Cardiac muscle cell (in vitro differentiated cells and primary cell): ENCODE data around the gene TET1. TPM values are rescaled to one million over a fixed set of nuclear protein-coding genes. Genes with fewer than 3 reads are reported as not detected.

ENCODE experiments used
- DNase-seq, 2 donors: peaks; one replicate each; pipeline versions ENCODE4 v3.0.0 to v3.0.0-alpha.2; 2010 to 2017; ENCODE audit warnings: low read depth in 1 of 2, low spot score in 1 of 2
- H3K27ac ChIP-seq: fragments of 200-600 bp; sonication (generic); 2 replicates; pipeline ENCODE4 v1.5.1; 2016
- H3K27me3 ChIP-seq: fragments of 200-600 bp; sonication (generic); 2 replicates; pipeline ENCODE4 v1.6.0; 2016; ENCODE audit warnings: control low read depth
- H3K36me3 ChIP-seq: fragments of 200-600 bp; sonication (generic); 2 replicates; pipeline ENCODE4 v1.5.1; 2016; ENCODE audit warnings: control low read depth
- H3K4me1 ChIP-seq: fragments of 200-600 bp; sonication (generic); 2 replicates; pipeline ENCODE4 v1.8.1; 2017; ENCODE audit warnings: low read depth, mild to moderate bottlenecking, mixed run types
- H3K4me3 ChIP-seq: fragments of 200-600 bp; sonication (generic); 2 replicates; pipeline ENCODE4 v1.5.1; 2016; ENCODE audit warnings: mild to moderate bottlenecking
- H3K9me3 ChIP-seq: fragments of 200-600 bp; sonication (generic); 2 replicates; pipeline ENCODE4 v1.5.1; 2017; ENCODE audit warnings: low read depth, mild to moderate bottlenecking, control low read depth
- CTCF ChIP-seq: IDR thresholded peaks from 2 replicates; pipeline ENCODE4 v1.5.1; 2012; ENCODE audit warnings: low read depth, mild to moderate bottlenecking, low read length
- polyA plus RNA-seq: library from polyadenylated mRNA; unstranded; fragments of >200 nt; fragmentation: Nextera tagmentation; extraction: Ambion mirVana; gene quantifications from 2 replicates; pipeline ENCODE4 v1.2.1, GENCODE V29; 2016
- total RNA-seq: library from RNA; depleted of rRNA; stranded (reverse); fragments of >200 nt; gene quantifications from 2 replicates; pipeline ENCODE4 v1.2.3, GENCODE V29; 2016

The TET1 gene
- total and polyA plus RNA-seq, 2 experiments from 2014 or later = 10.9 to 34.8 TPM

- H3K27ac ChIP-seq = no peak overlapping the region
- no peaks in the 10 kb centered on the region for H3K27me3 ChIP-seq
Observed at GRCh38 chr10:68668231-68668630, 108.1 kb downstream of the TET1 start.

GRCh38 chr10:68668972-68669371 lies 108.8 kb downstream of the TET1 start:
- DNase-seq = no peak
- no peak overlapping the region for H3K27ac ChIP-seq
- H3K36me3 ChIP-seq = peaks cover 49% of the 10 kb centered on the region
- H3K4me3 ChIP-seq = no peak overlapping the region
- no peaks in the 10 kb centered on the region for H3K27me3 ChIP-seq
- no peaks in the 10 kb centered on the region for H3K4me1 ChIP-seq
- H3K9me3 ChIP-seq = no peaks in the 10 kb centered on the region
- TF ChIP-seq CTCF = no peak

More at GRCh38 chr10:68668231-68668630, 108.1 kb downstream of the TET1 start:
- Histone ChIP-seq H3K36me3 (peaks cover 52% of the 10 kb centered on the region), H3K9me3 (no peaks in the 10 kb centered on the region), H3K4me1 (no peaks in the 10 kb centered on the region), H3K4me3 (no peak overlapping the region)
- no peak for TF ChIP-seq CTCF
- no peak for DNase-seq

- H3K9me3 ChIP-seq = no peaks in the 10 kb centered on the region
- no peaks in the 10 kb centered on the region for H3K4me1 ChIP-seq
- DNase-seq = no peak
- H3K27me3 ChIP-seq = no peaks in the 10 kb centered on the region
- H3K27ac ChIP-seq = no peak overlapping the region
- no peak for TF ChIP-seq CTCF
- H3K36me3 ChIP-seq = peaks cover 71% of the 10 kb centered on the region
- H3K4me3 ChIP-seq = no peak overlapping the region
Observed at GRCh38 chr10:68684413-68684812, 124.3 kb downstream of the TET1 start.

GRCh38 chr10:68696018-68696417 lies 135.9 kb downstream of the TET1 start:
- Histone ChIP-seq H3K36me3 (peaks cover 28% of the 10 kb centered on the region), H3K27me3 (no peaks in the 10 kb centered on the region), H3K4me1 (no peaks in the 10 kb centered on the region), H3K4me3 (no peak overlapping the region), H3K9me3 (no peaks in the 10 kb centered on the region), H3K27ac (no peak overlapping the region)
- no peak for DNase-seq
- TF ChIP-seq CTCF = no peak

GRCh38 chr10:68697106-68697505 lies 137.0 kb downstream of the TET1 start:
- peaks cover 17% of the 10 kb centered on the region for H3K36me3 ChIP-seq
- no peak for TF ChIP-seq CTCF
- H3K4me3 ChIP-seq = no peak overlapping the region
- H3K27me3 ChIP-seq = no peaks in the 10 kb centered on the region
- H3K27ac ChIP-seq = peak overlapping the region; percentile 12
- DNase-seq = no peak
- H3K9me3 ChIP-seq = no peaks in the 10 kb centered on the region
- H3K4me1 ChIP-seq = no peaks in the 10 kb centered on the region

GRCh38 chr10:68700197-68700596 lies 140.1 kb downstream of the TET1 start:
- no peak for DNase-seq
- H3K36me3 ChIP-seq = no peaks in the 10 kb centered on the region
- no peaks in the 10 kb centered on the region for H3K9me3 ChIP-seq
- H3K4me3 ChIP-seq = no peak overlapping the region
- TF ChIP-seq CTCF = no peak
- no peaks in the 10 kb centered on the region for H3K27me3 ChIP-seq
- H3K4me1 ChIP-seq = no peaks in the 10 kb centered on the region
- H3K27ac ChIP-seq = peak overlapping the region; percentile 2
